ENCODE results near the gene NIP7.
A peak's percentile ranks its signal among the peaks of the same experiment; 100 is the strongest.
"Not testable (repeated sequence)": the region's sequence is repeated elsewhere in the genome, so short reads cannot be mapped to it uniquely, and the experiment has no call there.

The NIP7 gene

GRCh38 chr16:69350536-69351133 is 11.1 kb downstream of the NIP7 start:
- peak overlapping the region; percentile 79 for H3K27ac ChIP-seq
- no peak for TF ChIP-seq CTCF (IDR thresholded peaks at IDR 0.05; ENCODE audit: low read depth, low read length)
- H3K27me3 ChIP-seq (ENCODE audit: insufficient read depth, low read depth, severe bottlenecking): no peaks in the 10 kb centered on the region
- no peaks in the 10 kb centered on the region for H3K9me3 ChIP-seq (ENCODE audit: severe bottlenecking)
- DNase-seq: no peak
- peaks cover 14% of the 10 kb centered on the region for H3K36me3 ChIP-seq
- H3K4me3 ChIP-seq (ENCODE audit: low read depth, low read length): no peak overlapping the region

GRCh38 chr16:69351309-69352027 is 11.9 kb downstream of the NIP7 start, which contains the start of gene TMED6:
TMED6 (minus strand) TSS chr16:69351786; CDS start chr16:69351753, 33 bp downstream.
- no peak for TF ChIP-seq CTCF (IDR thresholded peaks at IDR 0.05; ENCODE audit: low read depth, low read length)
- DNase-seq: peak; percentile 48
- H3K4me3 ChIP-seq (ENCODE audit: low read depth, low read length): peak within 1 kb of the TSS; percentile 22
- H3K27me3 ChIP-seq (ENCODE audit: insufficient read depth, low read depth, severe bottlenecking): no peaks in the 10 kb centered on the region
- peaks cover 17% of the 10 kb centered on the region for H3K36me3 ChIP-seq
- H3K27ac ChIP-seq: peak within 1 kb of the TSS; percentile 79
- no peaks in the 10 kb centered on the region for H3K9me3 ChIP-seq (ENCODE audit: severe bottlenecking)

- DNase-seq; H3K27me3 ChIP-seq (ENCODE audit: insufficient read depth, low read depth, severe bottlenecking); H3K9me3 ChIP-seq (ENCODE audit: severe bottlenecking); H3K4me3 ChIP-seq (ENCODE audit: low read depth, low read length); H3K27ac ChIP-seq: not testable (repeated sequence)
- H3K36me3 ChIP-seq: peaks cover 29% of the 10 kb centered on the region
Measured at GRCh38 chr16:69360070-69360469, 20.5 kb downstream of the NIP7 start.

- Histone ChIP-seq H3K4me3 (ENCODE audit: low read depth, low read length) (no peak overlapping the region), H3K27ac (no peak overlapping the region), H3K36me3 (peaks cover 52% of the 10 kb centered on the region), H3K27me3 (ENCODE audit: insufficient read depth, low read depth, severe bottlenecking) (no peaks in the 10 kb centered on the region), H3K9me3 (ENCODE audit: severe bottlenecking) (no peaks in the 10 kb centered on the region)
- no peak for TF ChIP-seq CTCF (IDR thresholded peaks at IDR 0.05; ENCODE audit: low read depth, low read length)
- no peak for DNase-seq
Measured at GRCh38 chr16:69363281-69363717, 23.7 kb downstream of the NIP7 start.

GRCh38 chr16:69364088-69364487 is 24.5 kb downstream of the NIP7 start:
- no peaks in the 10 kb centered on the region for H3K27me3 ChIP-seq (ENCODE audit: insufficient read depth, low read depth, severe bottlenecking)
- no peak for TF ChIP-seq CTCF (IDR thresholded peaks at IDR 0.05; ENCODE audit: low read depth, low read length)
- H3K27ac ChIP-seq: no peak overlapping the region
- no peaks in the 10 kb centered on the region for H3K9me3 ChIP-seq (ENCODE audit: severe bottlenecking)
- peaks cover 58% of the 10 kb centered on the region for H3K36me3 ChIP-seq
- DNase-seq: no peak
- no peak overlapping the region for H3K4me3 ChIP-seq (ENCODE audit: low read depth, low read length)

GRCh38 chr16:69365901-69366300 is 26.3 kb downstream of the NIP7 start:
- no peak overlapping the region for H3K27ac ChIP-seq
- no peak overlapping the region for H3K4me3 ChIP-seq (ENCODE audit: low read depth, low read length)
- no peaks in the 10 kb centered on the region for H3K9me3 ChIP-seq (ENCODE audit: severe bottlenecking)
- H3K36me3 ChIP-seq: peaks cover 72% of the 10 kb centered on the region
- DNase-seq: no peak
- no peaks in the 10 kb centered on the region for H3K27me3 ChIP-seq (ENCODE audit: insufficient read depth, low read depth, severe bottlenecking)
- no peak for TF ChIP-seq CTCF (IDR thresholded peaks at IDR 0.05; ENCODE audit: low read depth, low read length)
